GM19025 (cell line): ENCODE results near the gene SF3B2.

Experiments
- ATAC-seq: cut with Tn5 transposase; IDR thresholded peaks from one replicate; pipeline ENCODE4 v1.9.1; 2021; ENCODE audit warnings: mild to moderate bottlenecking, low read depth, moderate library complexity; ENCODE audit not compliant: unreplicated experiment

SF3B2 gene

GRCh38 chr11:66047541-66048365 lies 4.4 kb upstream of the SF3B2 start:
- no peak for ATAC-seq

GRCh38 chr11:66048547-66049323 lies 3.4 kb upstream of the SF3B2 start, which contains the start of gene GAL3ST3:
Gene GAL3ST3 (minus strand): TSS chr11:66049161. CDS start chr11:66045415, 3,746 bp downstream.
- no peak for ATAC-seq

GRCh38 chr11:66050581-66051231 lies 1.5 kb upstream of the SF3B2 start:
- ATAC-seq = no peak

- ATAC-seq = no peak
These were observed 796 bp upstream of the SF3B2 start for GRCh38 chr11:66051371-66051765.

- no peak for ATAC-seq
These were observed 459 bp downstream of the SF3B2 start for GRCh38 chr11:66052664-66052982.

GRCh38 chr11:66055021-66055420 lies 2.9 kb downstream of the SF3B2 start:
- no peak for ATAC-seq

GRCh38 chr11:66056501-66056900 lies 4.3 kb downstream of the SF3B2 start:
- ATAC-seq = no peak

GRCh38 chr11:66059966-66060680 lies 8.0 kb downstream of the SF3B2 start:
- ATAC-seq = no peak

GRCh38 chr11:66061268-66061667 lies 9.1 kb downstream of the SF3B2 start:
- no peak for ATAC-seq

- no peak for ATAC-seq
These were observed 10.2 kb downstream of the SF3B2 start for GRCh38 chr11:66062408-66062807.

- ATAC-seq = no peak
These were observed 11.7 kb downstream of the SF3B2 start for GRCh38 chr11:66063900-66064299.

- ATAC-seq = no peak
These were observed 12.4 kb downstream of the SF3B2 start for GRCh38 chr11:66064571-66064970.

GRCh38 chr11:66066751-66067150 lies 14.6 kb downstream of the SF3B2 start:
- no peak for ATAC-seq

- no peak for ATAC-seq
These were observed 15.5 kb downstream of the SF3B2 start for GRCh38 chr11:66067640-66068039.

- ATAC-seq = no peak
These were observed 16.1 kb downstream of the SF3B2 start for GRCh38 chr11:66068154-66068821.

GRCh38 chr11:66068923-66069714 lies 17.0 kb downstream of the SF3B2 start:
- ATAC-seq = no peak

- peak; percentile 64 for ATAC-seq
These were observed 17.8 kb downstream of the SF3B2 start, which contains the start of gene PACS1 for GRCh38 chr11:66069715-66070603. Gene PACS1 (plus strand): TSS chr11:66070272. CDS start chr11:66070487, 215 bp downstream.
